ENCODE data around the gene SMAP1.

The SMAP1 gene

DNA sequence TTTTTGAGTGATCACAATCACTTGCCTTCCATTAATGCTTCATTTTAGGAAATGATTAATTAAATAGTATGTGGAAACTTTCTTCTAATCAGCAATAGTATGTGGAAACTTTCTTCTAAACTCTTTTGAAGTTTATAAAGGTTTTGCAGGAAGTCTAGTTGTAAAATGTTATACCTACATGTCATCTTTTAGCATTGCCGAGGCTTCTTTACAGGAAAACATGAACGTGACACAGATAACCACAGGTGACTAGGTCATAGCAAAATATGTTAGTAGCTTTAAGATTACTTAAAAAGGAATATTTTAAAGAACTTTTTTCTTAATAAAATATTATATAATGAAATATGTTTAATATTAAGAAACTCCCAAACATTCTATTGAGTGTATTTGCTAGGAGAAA lies 56.8 kb downstream of the SMAP1 start:
- H3K27ac ChIP-seq (ENCODE audit: low read length) = no peak overlapping the region
- TF ChIP-seq, protein P1, sequence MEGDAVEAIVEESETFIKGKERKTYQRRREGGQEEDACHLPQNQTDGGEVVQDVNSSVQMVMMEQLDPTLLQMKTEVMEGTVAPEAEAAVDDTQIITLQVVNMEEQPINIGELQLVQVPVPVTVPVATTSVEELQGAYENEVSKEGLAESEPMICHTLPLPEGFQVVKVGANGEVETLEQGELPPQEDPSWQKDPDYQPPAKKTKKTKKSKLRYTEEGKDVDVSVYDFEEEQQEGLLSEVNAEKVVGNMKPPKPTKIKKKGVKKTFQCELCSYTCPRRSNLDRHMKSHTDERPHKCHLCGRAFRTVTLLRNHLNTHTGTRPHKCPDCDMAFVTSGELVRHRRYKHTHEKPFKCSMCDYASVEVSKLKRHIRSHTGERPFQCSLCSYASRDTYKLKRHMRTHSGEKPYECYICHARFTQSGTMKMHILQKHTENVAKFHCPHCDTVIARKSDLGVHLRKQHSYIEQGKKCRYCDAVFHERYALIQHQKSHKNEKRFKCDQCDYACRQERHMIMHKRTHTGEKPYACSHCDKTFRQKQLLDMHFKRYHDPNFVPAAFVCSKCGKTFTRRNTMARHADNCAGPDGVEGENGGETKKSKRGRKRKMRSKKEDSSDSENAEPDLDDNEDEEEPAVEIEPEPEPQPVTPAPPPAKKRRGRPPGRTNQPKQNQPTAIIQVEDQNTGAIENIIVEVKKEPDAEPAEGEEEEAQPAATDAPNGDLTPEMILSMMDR (IDR thresholded peaks at IDR 0.05; ENCODE audit: low read depth, low read length) = no peak
- no peak for TF ChIP-seq EZH2phosphoT487 (IDR thresholded peaks at IDR 0.05; ENCODE audit: low read depth)
- H3K27me3 ChIP-seq (ENCODE audit: low read depth, low read length) = no peaks in the 10 kb centered on the region
- H4K20me1 ChIP-seq (ENCODE audit: insufficient read depth, low read length) = peaks cover 23% of the 10 kb centered on the region
- H3K4me3 ChIP-seq (ENCODE audit: low read length) = no peak overlapping the region
- H3K36me3 ChIP-seq (replicated peaks; ENCODE audit: low read depth, low read length) = peaks cover 4% of the 10 kb centered on the region
- H3K4me1 ChIP-seq (ENCODE audit: low read length) = peaks cover 4% of the 10 kb centered on the region; the same call in 1 of the 2 replicates
- no peaks in the 10 kb centered on the region for H3K9me3 ChIP-seq (ENCODE audit: insufficient read depth, low read length)
- no peak overlapping the region for H3K9ac ChIP-seq (ENCODE audit: low read length)
- H2AFZ ChIP-seq (ENCODE audit: low read depth, low read length) = no peak overlapping the region
- no peak overlapping the region for H3K4me2 ChIP-seq (ENCODE audit: low read length)
- H3K79me2 ChIP-seq (ENCODE audit: low read length) = peaks cover 19% of the 10 kb centered on the region

DNA sequence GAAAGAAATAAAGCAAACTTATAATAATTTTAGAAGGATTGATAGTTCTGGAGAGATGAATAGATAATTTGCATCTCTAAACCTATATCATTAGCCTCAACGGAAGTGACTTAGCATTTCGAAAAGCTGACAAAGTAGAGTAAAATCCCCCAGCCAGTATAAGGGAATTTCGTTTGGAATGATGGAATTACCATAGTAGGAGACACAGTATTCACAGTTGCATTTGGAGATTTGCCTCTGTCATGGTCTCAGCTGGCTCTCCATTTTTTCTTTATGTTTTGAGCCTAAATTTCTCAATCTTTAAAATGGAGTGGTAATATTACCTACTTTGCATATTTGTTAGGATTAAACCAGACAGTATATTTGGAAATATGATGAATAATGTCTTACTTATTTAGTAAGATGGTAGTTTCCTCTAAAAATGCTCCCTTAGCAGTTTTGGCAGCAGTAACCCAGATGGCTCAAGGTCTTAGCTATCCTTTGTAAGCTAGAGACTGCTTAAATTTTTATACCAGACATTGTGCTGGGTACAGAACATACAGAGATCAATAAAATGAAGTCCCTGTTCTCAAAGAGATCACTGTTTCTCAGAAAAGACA lies 58.2 kb downstream of the SMAP1 start:
- Histone ChIP-seq H3K9ac (ENCODE audit: low read length) (no peak overlapping the region), H3K79me2 (ENCODE audit: low read length) (peaks cover 15% of the 10 kb centered on the region), H3K27me3 (ENCODE audit: low read depth, low read length) (no peaks in the 10 kb centered on the region), H2AFZ (ENCODE audit: low read depth, low read length) (no peak overlapping the region), H3K4me3 (ENCODE audit: low read length) (no peak overlapping the region), H4K20me1 (ENCODE audit: insufficient read depth, low read length) (peaks cover 27% of the 10 kb centered on the region), H3K9me3 (ENCODE audit: insufficient read depth, low read length) (no peaks in the 10 kb centered on the region), H3K4me2 (ENCODE audit: low read length) (no peak overlapping the region), H3K27ac (ENCODE audit: low read length) (no peak overlapping the region), H3K36me3 (replicated peaks; ENCODE audit: low read depth, low read length) (peaks cover 4% of the 10 kb centered on the region), H3K4me1 (ENCODE audit: low read length) (no peaks in the 10 kb centered on the region)
- no peak for TF ChIP-seq EZH2phosphoT487 (IDR thresholded peaks at IDR 0.05; ENCODE audit: low read depth)
- TF ChIP-seq, protein P1 (IDR thresholded peaks at IDR 0.05; ENCODE audit: low read depth, low read length) = no peak

DNA sequence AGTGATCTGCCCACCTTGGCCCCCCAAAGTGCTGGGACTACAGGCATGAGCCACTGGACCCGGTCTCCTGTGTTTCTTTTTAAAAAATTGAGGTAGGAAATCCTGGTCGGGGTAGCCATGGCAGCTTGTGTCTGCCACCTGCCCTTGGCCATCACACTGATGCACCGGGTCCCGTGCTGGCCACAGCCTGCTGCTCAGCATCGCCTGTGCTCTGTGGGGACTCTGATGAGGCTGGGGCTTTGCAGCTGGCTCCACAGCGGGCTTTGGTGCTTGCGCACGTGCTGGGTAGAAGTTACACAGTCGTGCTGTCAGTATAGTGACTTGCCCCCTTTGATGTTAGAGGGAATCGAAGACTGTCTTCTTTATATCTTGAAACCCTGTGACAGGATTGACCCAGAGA lies 66.7 kb downstream of the SMAP1 start:
- no peak overlapping the region for H3K4me3 ChIP-seq (ENCODE audit: low read length)
- 0 out of 2 replicates have a peak, but pooled peaks cover 4% of the 10 kb centered on the region for H3K79me2 ChIP-seq (ENCODE audit: low read length)
- H4K20me1 ChIP-seq (ENCODE audit: insufficient read depth, low read length) = peaks cover 5% of the 10 kb centered on the region
- H3K27ac ChIP-seq (ENCODE audit: low read length) = no peak overlapping the region
- H3K27me3 ChIP-seq (ENCODE audit: low read depth, low read length) = no peaks in the 10 kb centered on the region
- H3K4me2 ChIP-seq (ENCODE audit: low read length) = no peak overlapping the region
- TF ChIP-seq EZH2phosphoT487 (IDR thresholded peaks at IDR 0.05; ENCODE audit: low read depth) = no peak
- TF ChIP-seq, protein P1 (IDR thresholded peaks at IDR 0.05; ENCODE audit: low read depth, low read length) = no peak
- no peak overlapping the region for H2AFZ ChIP-seq (ENCODE audit: low read depth, low read length)
- no peak overlapping the region for H3K9ac ChIP-seq (ENCODE audit: low read length)
- no peaks in the 10 kb centered on the region for H3K4me1 ChIP-seq (ENCODE audit: low read length)
- peaks cover 10% of the 10 kb centered on the region for H3K36me3 ChIP-seq (replicated peaks; ENCODE audit: low read depth, low read length)
- H3K9me3 ChIP-seq (ENCODE audit: insufficient read depth, low read length) = no peaks in the 10 kb centered on the region

DNA sequence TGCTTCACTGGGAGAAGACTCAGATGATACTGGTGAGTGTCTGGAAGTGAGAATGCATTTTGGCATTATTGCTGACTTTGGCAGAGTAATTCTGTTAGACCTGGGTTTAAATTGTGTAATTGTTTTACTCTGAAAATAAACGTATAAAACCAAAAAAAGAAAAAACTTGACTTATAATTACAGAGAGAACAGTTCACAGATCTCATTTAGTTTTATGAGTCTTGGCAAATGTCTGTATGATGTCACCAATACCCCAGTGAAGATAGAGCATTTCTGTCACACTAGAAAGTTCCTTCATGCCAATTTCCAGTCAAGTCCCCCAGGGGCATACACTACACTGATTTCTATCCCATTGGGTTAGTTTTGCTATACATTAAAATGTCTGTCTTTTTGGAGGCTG lies 67.3 kb downstream of the SMAP1 start:
- no peak overlapping the region for H3K4me2 ChIP-seq (ENCODE audit: low read length)
- TF ChIP-seq EZH2phosphoT487 (IDR thresholded peaks at IDR 0.05; ENCODE audit: low read depth) = no peak
- TF ChIP-seq, protein P1 (IDR thresholded peaks at IDR 0.05; ENCODE audit: low read depth, low read length) = no peak

More for the DNA sequence above, 67.3 kb downstream of the SMAP1 start:
- no peaks in the 10 kb centered on the region for H3K9me3 ChIP-seq (ENCODE audit: insufficient read depth, low read length)
- H3K79me2 ChIP-seq (ENCODE audit: low read length) = 0 out of 2 replicates have a peak, but pooled peaks cover 4% of the 10 kb centered on the region
- H2AFZ ChIP-seq (ENCODE audit: low read depth, low read length) = no peak overlapping the region
- H4K20me1 ChIP-seq (ENCODE audit: insufficient read depth, low read length) = no peaks in the 10 kb centered on the region
- no peak overlapping the region for H3K4me3 ChIP-seq (ENCODE audit: low read length)
- H3K27me3 ChIP-seq (ENCODE audit: low read depth, low read length) = no peaks in the 10 kb centered on the region
- H3K9ac ChIP-seq (ENCODE audit: low read length) = no peak overlapping the region
- H3K27ac ChIP-seq (ENCODE audit: low read length) = no peak overlapping the region
- no peaks in the 10 kb centered on the region for H3K4me1 ChIP-seq (ENCODE audit: low read length)
- H3K36me3 ChIP-seq (replicated peaks; ENCODE audit: low read depth, low read length) = peaks cover 10% of the 10 kb centered on the region

Data from OCI-LY3 (cell line).